Loucy (cell line): Measurements from ENCODE around the gene UNC5C.

Experiments used
- H2AFZ ChIP-seq: fragments of 200-600 bp; sonication (generic); 2 replicates; pipeline ENCODE4 v1.6.0; 2016; ENCODE audit warnings: antibody characterized with exemption, mild to moderate bottlenecking, low read length, moderate library complexity
- H3F3A ChIP-seq: fragments of 200-600 bp; 2 replicates; pipeline ENCODE4 v1.6.0; 2016; ENCODE audit warnings: antibody characterized with exemption, low read depth, mild to moderate bottlenecking
- H3K27me3 ChIP-seq: fragments of 200-600 bp; sonication (generic); 2 replicates; pipeline ENCODE4 v1.6.1; 2014; ENCODE audit warnings: low read length, mild to moderate bottlenecking; ENCODE audit not compliant: insufficient read depth, poor library complexity, severe bottlenecking
- H3K36me3 ChIP-seq: fragments of 200-600 bp; sonication (generic); 2 replicates; pipeline ENCODE4 v1.6.1; 2016; ENCODE audit warnings: low read length; ENCODE audit not compliant: insufficient read depth
- H3K4me1 ChIP-seq: fragments of 200-600 bp; sonication (generic); 2 replicates; pipeline ENCODE4 v1.5.1; 2014; ENCODE audit warnings: low read length, mild to moderate bottlenecking; ENCODE audit not compliant: insufficient read depth, poor library complexity, severe bottlenecking
- H3K4me2 ChIP-seq: fragments of 200-600 bp; sonication (generic); 2 replicates; pipeline ENCODE4 v1.6.0; 2014; ENCODE audit warnings: antibody characterized with exemption, low read length, low read depth, mild to moderate bottlenecking; ENCODE audit not compliant: poor library complexity, severe bottlenecking
- H3K4me3 ChIP-seq: fragments of 200-600 bp; sonication (generic); 2 replicates; pipeline ENCODE4 v1.5.1; 2014; ENCODE audit warnings: low read length, mild to moderate bottlenecking, mixed read lengths; ENCODE audit not compliant: poor library complexity, severe bottlenecking
- H3K79me2 ChIP-seq: fragments of 200-600 bp; sonication (generic); 2 replicates; pipeline ENCODE4 v1.6.1; 2014; ENCODE audit warnings: low read length; ENCODE audit not compliant: insufficient read depth
- H3K9ac ChIP-seq: fragments of 200-600 bp; sonication (generic); 2 replicates; pipeline ENCODE4 v1.6.0; 2014; ENCODE audit warnings: mild to moderate bottlenecking, low read depth, low read length, moderate library complexity; ENCODE audit not compliant: poor library complexity, severe bottlenecking
- H3K9me2 ChIP-seq: fragments of 200-600 bp; sonication (generic); replicated peaks from 2 replicates; pipeline ENCODE4 v1.6.1; 2016; ENCODE audit warnings: low read depth, low read length, mixed read lengths
- H3K9me3 ChIP-seq: fragments of 200-600 bp; sonication (generic); 2 replicates; pipeline ENCODE4 v1.6.1; 2014; ENCODE audit warnings: mild to moderate bottlenecking, antibody characterized with exemption, low read length, low read depth; ENCODE audit not compliant: insufficient read depth
- H4K20me1 ChIP-seq: fragments of 200-600 bp; sonication (generic); 2 replicates; pipeline ENCODE4 v1.6.0; 2014; ENCODE audit warnings: antibody characterized with exemption, low read length, mild to moderate bottlenecking; ENCODE audit not compliant: insufficient read depth, poor library complexity, severe bottlenecking
- EZH2phosphoT487 ChIP-seq: fragments of 200-600 bp; IDR thresholded peaks from 2 replicates; pipeline ENCODE4 v1.6.1; 2018; ENCODE audit warnings: antibody characterized with exemption, mild to moderate bottlenecking, moderate library complexity, borderline replicate concordance
- TF ChIP-seq, protein P1 (sequence below): fragments of 200-600 bp; sonication (generic); conservative IDR thresholded peaks from 2 replicates; pipeline ENCODE4 v1.5.1; 2014; ENCODE audit warnings: mild to moderate bottlenecking, antibody characterized with exemption, low read length

The UNC5C gene

DNA sequence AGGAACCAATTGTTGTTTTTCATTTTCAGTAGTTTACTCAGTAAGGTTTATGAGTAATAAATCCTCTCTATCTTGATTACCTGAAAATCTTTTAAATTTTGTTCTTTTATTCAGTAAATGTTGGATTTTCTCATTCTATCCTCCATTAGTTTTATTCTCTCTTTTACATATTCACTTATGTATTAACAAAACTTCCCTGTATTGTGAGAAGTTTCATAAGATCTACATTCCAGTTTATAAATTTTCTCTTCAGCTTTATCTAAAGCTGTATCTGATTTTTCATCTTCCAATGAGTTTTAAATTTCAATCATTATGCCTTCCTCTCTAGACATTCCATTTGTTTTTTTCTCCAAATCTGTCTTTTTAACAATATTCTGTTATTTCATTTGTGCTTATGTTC, 310.2 kb downstream of the UNC5C start:
- no peak overlapping the region for H3K4me3 ChIP-seq
- H3K9ac ChIP-seq = no peak overlapping the region
- H3K79me2 ChIP-seq = no peaks in the 10 kb centered on the region
- H3K9me3 ChIP-seq = no peaks in the 10 kb centered on the region
- no peak overlapping the region for H2AFZ ChIP-seq
- TF ChIP-seq EZH2phosphoT487 = no peak
- TF ChIP-seq, protein P1, sequence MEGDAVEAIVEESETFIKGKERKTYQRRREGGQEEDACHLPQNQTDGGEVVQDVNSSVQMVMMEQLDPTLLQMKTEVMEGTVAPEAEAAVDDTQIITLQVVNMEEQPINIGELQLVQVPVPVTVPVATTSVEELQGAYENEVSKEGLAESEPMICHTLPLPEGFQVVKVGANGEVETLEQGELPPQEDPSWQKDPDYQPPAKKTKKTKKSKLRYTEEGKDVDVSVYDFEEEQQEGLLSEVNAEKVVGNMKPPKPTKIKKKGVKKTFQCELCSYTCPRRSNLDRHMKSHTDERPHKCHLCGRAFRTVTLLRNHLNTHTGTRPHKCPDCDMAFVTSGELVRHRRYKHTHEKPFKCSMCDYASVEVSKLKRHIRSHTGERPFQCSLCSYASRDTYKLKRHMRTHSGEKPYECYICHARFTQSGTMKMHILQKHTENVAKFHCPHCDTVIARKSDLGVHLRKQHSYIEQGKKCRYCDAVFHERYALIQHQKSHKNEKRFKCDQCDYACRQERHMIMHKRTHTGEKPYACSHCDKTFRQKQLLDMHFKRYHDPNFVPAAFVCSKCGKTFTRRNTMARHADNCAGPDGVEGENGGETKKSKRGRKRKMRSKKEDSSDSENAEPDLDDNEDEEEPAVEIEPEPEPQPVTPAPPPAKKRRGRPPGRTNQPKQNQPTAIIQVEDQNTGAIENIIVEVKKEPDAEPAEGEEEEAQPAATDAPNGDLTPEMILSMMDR = no peak
- H3K4me1 ChIP-seq = no peaks in the 10 kb centered on the region
- H3K9me2 ChIP-seq = no peaks in the 10 kb centered on the region
- no peaks in the 10 kb centered on the region for H3K27me3 ChIP-seq
- no peaks in the 10 kb centered on the region for H4K20me1 ChIP-seq
- H3F3A ChIP-seq = no peaks in the 10 kb centered on the region
- no peak overlapping the region for H3K4me2 ChIP-seq
- no peaks in the 10 kb centered on the region for H3K36me3 ChIP-seq

DNA sequence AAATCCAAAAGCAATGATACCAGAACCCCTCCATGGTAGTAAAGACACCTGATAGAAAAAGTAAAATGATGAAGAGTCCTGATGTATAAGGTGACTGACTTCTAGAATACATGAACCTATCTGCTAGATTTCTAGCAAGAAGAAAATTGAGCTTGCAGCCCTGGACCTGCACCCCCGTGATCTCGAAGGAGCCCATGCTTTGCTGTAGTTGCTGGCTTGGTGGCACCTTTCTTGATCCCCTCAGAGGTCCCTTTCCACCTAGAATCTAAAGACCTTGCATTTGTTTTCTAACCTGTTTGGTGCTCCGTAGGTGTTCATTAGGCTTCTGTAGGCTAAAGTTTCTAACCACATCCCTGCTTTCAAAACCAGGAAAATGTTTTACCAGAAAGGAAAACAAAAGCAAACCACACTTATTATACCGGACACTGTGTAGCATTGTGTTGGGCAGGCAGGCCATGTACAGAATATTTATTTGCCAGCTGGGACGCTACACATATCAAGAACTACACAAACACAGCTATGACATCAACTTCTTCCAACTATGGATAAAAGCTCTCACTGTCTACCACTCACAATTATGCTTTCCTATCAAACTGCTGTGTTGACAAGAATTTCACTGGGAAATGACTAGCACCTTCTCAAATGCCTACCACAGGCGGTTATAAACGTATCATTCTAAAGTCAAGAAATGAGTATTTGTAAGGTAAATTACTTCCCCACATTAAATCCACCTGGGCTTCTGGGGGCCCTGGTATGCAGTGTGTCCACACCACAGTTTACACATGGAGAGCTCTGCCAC, 316.2 kb downstream of the UNC5C start:
- Histone ChIP-seq H3K27me3 (no peaks in the 10 kb centered on the region), H3K4me1 (no peaks in the 10 kb centered on the region), H3K4me3 (no peak overlapping the region), H3F3A (no peaks in the 10 kb centered on the region), H3K36me3 (no peaks in the 10 kb centered on the region), H2AFZ (no peak overlapping the region), H3K9ac (no peak overlapping the region), H3K79me2 (no peaks in the 10 kb centered on the region), H4K20me1 (no peaks in the 10 kb centered on the region), H3K9me2 (no peaks in the 10 kb centered on the region), H3K9me3 (no peaks in the 10 kb centered on the region), H3K4me2 (no peak overlapping the region)
- TF ChIP-seq, protein P1 = no peak
- TF ChIP-seq EZH2phosphoT487 = no peak

DNA sequence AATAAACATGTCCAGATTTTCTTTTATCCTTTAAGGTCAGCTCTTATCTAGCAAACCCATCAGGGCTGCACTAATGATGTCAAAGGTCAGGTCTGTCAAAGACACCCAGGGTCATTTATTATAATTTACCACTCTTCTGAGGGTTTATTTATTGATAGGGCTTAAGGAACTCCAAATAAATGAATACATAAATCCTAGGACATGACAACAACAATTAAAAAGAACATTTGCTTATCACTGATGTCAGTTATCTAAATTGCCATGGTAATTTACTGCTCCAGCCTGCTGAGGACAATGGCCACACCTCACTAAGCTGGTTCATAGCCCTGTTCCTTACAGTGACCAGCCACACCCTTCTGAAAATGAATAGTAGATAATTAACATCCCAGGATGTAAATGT, 317.1 kb downstream of the UNC5C start:
- no peak for TF ChIP-seq EZH2phosphoT487
- TF ChIP-seq, protein P1 = no peak
- Histone ChIP-seq H3K27me3 (no peaks in the 10 kb centered on the region), H4K20me1 (no peaks in the 10 kb centered on the region), H3K9me3 (no peaks in the 10 kb centered on the region), H3K9me2 (no peaks in the 10 kb centered on the region), H3K4me3 (no peak overlapping the region), H3K4me1 (no peaks in the 10 kb centered on the region), H3K4me2 (no peak overlapping the region), H3K79me2 (no peaks in the 10 kb centered on the region), H2AFZ (no peak overlapping the region), H3K36me3 (no peaks in the 10 kb centered on the region), H3K9ac (no peak overlapping the region), H3F3A (no peaks in the 10 kb centered on the region)
